ENCODE measurements around the gene SPATA24. TPM values are rescaled to one million over a fixed set of nuclear protein-coding genes. Genes with fewer than 3 reads are reported as not detected.

SPATA24 gene
- total and polyA plus RNA-seq, 2 experiments from 2014 or later: 12.8 to 45.3 TPM

DNA sequence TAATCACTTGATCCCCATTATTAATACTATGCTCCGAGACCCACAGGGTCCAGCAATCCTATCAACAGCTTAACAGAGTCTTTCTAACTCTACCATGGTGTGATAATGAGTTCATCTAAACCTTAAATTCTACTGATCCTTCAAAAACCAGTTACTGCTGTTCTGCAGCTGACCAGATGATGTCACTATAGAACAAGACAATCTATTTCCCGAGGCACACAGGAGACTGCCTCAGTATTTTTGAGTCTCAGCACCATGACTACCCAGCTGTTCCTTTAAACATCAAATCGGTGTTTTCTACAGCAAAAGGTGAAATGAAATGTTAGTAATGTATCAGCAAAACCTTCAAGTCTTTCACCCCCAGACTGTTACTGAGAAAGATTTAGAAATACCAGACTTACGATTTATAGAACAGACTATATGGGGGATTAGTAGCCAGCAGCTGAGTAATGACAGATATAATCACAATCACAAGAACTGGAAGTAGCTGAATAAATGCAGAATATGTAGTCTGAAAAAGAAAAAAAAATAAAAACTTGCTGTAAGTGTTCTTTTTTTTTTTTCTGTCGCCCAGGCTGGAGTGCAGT is 18.5 kb upstream of the SPATA24 start:
- TF ChIP-seq, protein P1, sequence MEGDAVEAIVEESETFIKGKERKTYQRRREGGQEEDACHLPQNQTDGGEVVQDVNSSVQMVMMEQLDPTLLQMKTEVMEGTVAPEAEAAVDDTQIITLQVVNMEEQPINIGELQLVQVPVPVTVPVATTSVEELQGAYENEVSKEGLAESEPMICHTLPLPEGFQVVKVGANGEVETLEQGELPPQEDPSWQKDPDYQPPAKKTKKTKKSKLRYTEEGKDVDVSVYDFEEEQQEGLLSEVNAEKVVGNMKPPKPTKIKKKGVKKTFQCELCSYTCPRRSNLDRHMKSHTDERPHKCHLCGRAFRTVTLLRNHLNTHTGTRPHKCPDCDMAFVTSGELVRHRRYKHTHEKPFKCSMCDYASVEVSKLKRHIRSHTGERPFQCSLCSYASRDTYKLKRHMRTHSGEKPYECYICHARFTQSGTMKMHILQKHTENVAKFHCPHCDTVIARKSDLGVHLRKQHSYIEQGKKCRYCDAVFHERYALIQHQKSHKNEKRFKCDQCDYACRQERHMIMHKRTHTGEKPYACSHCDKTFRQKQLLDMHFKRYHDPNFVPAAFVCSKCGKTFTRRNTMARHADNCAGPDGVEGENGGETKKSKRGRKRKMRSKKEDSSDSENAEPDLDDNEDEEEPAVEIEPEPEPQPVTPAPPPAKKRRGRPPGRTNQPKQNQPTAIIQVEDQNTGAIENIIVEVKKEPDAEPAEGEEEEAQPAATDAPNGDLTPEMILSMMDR (IDR thresholded peaks at IDR 0.05; ENCODE audit: low read depth, low read length): peak; percentile 88
- peak; percentile 67 to 84 for DNase-seq (ENCODE audit: low read depth in 1 of 2, low spot score in 1 of 2)
- H3K27me3 ChIP-seq: no peaks in the 10 kb centered on the region
- peaks cover 30% of the 10 kb centered on the region for H3K4me1 ChIP-seq (ENCODE audit: low read depth)
- H3K36me3 ChIP-seq: peaks cover 25% of the 10 kb centered on the region
- no peak overlapping the region for H3K27ac ChIP-seq
- no peaks in the 10 kb centered on the region for H3K9me3 ChIP-seq (ENCODE audit: low read depth)
- H3K4me3 ChIP-seq: no peak overlapping the region

DNA sequence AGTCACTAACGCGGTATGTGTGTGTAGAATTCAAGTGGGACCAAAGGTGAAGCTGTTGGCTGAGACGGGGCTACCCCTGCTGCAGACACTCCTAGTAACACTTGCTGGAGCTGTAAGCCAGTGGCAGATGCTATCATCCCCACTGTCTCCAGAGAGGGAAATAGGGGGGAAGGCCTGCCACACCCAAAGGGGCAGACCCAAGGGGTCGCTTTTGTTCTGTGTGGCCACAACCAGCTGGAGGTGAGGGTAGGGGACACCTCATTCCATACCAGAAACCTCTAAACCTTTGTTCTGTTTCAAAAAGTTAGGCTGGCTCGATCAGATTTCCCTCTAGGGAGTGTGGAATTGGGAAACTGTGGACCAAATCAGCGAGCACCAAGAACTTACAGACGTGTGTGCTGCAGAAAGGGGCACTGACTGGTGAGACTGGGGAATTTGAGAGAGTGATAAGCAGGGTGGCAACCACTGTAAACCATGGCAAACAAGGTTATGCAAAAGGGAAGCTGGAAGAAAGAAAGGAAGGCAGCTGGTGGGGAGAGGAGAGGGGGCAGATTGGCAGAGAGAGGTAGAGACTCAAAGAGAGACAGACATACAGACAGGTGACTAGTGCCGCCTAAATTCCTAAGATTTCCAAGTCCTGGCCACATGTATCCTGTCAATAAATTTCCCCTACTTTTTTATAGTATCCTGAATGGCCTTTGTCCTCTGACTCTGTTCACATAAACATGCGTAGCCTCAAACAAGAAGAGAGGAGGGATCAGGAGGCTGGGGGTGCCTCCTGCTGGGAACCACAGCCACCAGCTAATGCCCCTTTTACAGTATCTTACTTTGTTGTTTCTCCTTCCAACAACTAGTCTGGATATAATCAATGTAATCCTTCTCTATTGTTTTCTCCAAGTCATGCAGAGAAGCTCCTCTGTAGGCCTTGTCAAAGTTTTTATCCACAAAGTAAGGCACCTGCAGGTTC is 15.6 kb upstream of the SPATA24 start:
- Histone ChIP-seq H3K9me3 (ENCODE audit: low read depth) (no peaks in the 10 kb centered on the region), H3K4me3 (no peak overlapping the region), H3K4me1 (ENCODE audit: low read depth) (peaks cover 56% of the 10 kb centered on the region), H3K27ac (peak overlapping the region; percentile 89), H3K36me3 (peaks cover 8% of the 10 kb centered on the region), H3K27me3 (no peaks in the 10 kb centered on the region)
- TF ChIP-seq, protein P1 (IDR thresholded peaks at IDR 0.05; ENCODE audit: low read depth, low read length): no peak
- no peak for DNase-seq (ENCODE audit: low read depth in 1 of 2, low spot score in 1 of 2)

DNA sequence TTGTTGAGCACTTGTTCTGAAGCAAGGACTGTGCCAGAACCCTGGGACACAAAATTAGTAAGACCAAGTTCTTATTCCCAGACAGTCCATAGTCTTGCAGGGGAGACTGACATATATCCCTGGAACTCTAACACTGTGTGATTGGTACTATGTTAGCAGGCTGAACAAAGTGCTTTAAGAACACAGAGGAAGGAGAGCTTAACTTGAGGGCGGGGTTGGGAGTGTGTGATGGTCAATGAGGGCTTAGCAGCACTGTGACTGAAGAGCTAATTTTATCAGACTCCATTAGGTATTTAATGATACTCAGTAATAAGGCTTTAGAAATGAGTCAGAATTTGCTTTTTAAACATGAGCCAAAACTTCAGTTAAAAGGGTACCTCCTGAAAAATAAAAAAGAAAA is 14.9 kb upstream of the SPATA24 start:
- peak in 1 of 2 donors; percentile 69 for DNase-seq (ENCODE audit: low read depth in 1 of 2, low spot score in 1 of 2)
- Histone ChIP-seq H3K27me3 (no peaks in the 10 kb centered on the region), H3K9me3 (ENCODE audit: low read depth) (no peaks in the 10 kb centered on the region), H3K36me3 (peaks cover 2% of the 10 kb centered on the region), H3K4me1 (ENCODE audit: low read depth) (peaks cover 63% of the 10 kb centered on the region), H3K4me3 (no peak overlapping the region), H3K27ac (peak overlapping the region; percentile 89)
- TF ChIP-seq, protein P1 (IDR thresholded peaks at IDR 0.05; ENCODE audit: low read depth, low read length): no peak

DNA sequence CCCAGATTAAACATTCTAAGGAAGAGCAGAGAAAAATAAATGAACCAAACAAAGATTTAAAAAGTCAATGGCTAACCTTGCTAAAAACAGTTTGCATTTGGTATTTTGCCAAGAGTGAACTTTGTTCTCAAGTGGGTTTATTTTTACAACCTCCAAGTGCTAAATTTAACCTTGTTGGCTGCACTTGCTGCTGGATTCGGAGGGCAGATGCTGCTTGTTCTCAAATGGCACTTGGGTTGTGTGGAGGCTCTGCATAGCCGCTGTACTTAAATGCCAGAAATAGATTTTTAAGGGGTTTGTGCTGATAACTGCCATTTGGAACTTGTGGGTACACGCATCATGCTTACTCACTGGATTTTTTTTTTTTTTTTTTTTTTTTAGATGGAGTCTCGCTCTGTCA is 13.3 kb upstream of the SPATA24 start:
- Histone ChIP-seq H3K4me3 (no peak overlapping the region), H3K36me3 (no peaks in the 10 kb centered on the region), H3K9me3 (ENCODE audit: low read depth) (no peaks in the 10 kb centered on the region), H3K27ac (peak overlapping the region; percentile 94), H3K27me3 (no peaks in the 10 kb centered on the region), H3K4me1 (ENCODE audit: low read depth) (peaks cover 64% of the 10 kb centered on the region)
- DNase-seq (ENCODE audit: low read depth in 1 of 2, low spot score in 1 of 2): peak in 1 of 2 donors; percentile 95
- TF ChIP-seq, protein P1 (IDR thresholded peaks at IDR 0.05; ENCODE audit: low read depth, low read length): no peak

DNA sequence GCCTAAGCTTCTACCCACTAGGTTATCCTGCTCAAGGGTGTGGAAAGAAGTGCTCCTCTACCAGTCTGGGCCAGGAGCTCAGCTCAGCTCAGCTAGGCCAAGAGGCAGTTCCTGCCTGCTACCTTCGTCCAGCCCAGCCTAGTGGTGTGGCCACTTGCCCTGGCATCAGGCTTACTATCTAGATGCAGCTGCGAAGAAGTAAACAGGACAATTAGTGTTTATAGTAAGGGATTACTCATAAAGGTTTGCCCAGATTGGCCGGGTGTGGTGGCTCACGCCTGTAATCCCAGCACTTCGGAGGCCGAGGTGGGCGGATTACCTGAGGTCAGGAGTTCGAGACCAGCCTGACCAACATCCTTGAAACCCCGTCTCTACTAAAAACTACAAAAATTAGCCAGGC is 12.8 kb upstream of the SPATA24 start:
- no peaks in the 10 kb centered on the region for H3K27me3 ChIP-seq

More for the DNA sequence above, 12.8 kb upstream of the SPATA24 start:
- Histone ChIP-seq H3K4me3 (no peak overlapping the region), H3K36me3 (no peaks in the 10 kb centered on the region), H3K27ac (peak overlapping the region; percentile 94), H3K4me1 (ENCODE audit: low read depth) (peaks cover 64% of the 10 kb centered on the region), H3K9me3 (ENCODE audit: low read depth) (no peaks in the 10 kb centered on the region)
- DNase-seq (ENCODE audit: low read depth in 1 of 2, low spot score in 1 of 2): no peak
- TF ChIP-seq, protein P1 (IDR thresholded peaks at IDR 0.05; ENCODE audit: low read depth, low read length): no peak

All from cardiac muscle cell (in vitro differentiated cells and primary cell).